PC-3 (cell line): ENCODE results near the gene RBBP5.

Source experiments
- EZH2 ChIP-seq: fragments of 300-600 bp; sonication (generic); IDR thresholded peaks from one replicate; pipeline ENCODE4 v1.6.1; 2017; ENCODE audit warnings: antibody characterized with exemption, mild to moderate bottlenecking, low read length; ENCODE audit not compliant: unreplicated experiment
- EZH2phosphoT487 ChIP-seq: fragments of 300-600 bp; sonication (generic); IDR thresholded peaks from 2 replicates; pipeline ENCODE4 v1.6.1; 2018; ENCODE audit warnings: mild to moderate bottlenecking, antibody characterized with exemption, low read length, borderline replicate concordance
- TF ChIP-seq, protein P1 (sequence below): fragments of 300-600 bp; sonication (generic); conservative IDR thresholded peaks from 2 replicates; pipeline ENCODE4 v1.5.1; 2017; ENCODE audit warnings: antibody characterized with exemption, low read depth, mild to moderate bottlenecking, low read length

DNA sequence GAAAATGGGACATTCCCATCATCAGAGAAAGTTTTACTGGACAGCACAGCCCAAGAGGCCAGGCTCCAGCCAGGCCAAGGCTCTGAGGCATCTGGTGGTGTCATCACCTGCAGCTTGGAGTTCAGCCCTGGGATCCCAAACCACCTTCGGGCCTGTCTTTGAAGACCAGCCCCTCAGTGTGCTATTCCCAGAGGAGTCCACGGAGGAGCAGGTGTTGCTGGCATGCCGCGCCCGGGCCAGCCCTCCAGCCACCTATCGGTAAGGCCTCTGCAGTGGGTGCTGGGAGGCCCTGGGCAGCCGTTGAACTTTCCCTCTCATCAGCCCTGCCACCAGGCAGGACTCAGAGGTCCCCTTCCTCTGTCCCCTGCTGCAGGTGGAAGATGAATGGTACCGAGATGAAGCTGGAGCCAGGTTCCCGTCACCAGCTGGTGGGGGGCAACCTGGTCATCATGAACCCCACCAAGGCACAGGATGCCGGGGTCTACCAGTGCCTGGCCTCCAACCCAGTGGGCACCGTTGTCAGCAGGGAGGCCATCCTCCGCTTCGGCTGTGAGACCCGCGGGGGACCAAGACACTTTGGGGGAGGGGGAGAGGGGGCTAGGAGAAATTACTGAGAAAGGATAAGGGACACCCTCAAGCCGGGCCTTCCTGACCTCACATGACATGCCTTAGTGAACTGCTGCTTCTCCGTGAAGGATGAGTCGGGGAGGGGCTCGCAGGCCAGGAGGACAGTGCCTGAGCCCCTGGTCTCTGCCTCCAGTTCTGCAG lies 63.8 kb downstream of the RBBP5 start:
- TF ChIP-seq, protein P1, sequence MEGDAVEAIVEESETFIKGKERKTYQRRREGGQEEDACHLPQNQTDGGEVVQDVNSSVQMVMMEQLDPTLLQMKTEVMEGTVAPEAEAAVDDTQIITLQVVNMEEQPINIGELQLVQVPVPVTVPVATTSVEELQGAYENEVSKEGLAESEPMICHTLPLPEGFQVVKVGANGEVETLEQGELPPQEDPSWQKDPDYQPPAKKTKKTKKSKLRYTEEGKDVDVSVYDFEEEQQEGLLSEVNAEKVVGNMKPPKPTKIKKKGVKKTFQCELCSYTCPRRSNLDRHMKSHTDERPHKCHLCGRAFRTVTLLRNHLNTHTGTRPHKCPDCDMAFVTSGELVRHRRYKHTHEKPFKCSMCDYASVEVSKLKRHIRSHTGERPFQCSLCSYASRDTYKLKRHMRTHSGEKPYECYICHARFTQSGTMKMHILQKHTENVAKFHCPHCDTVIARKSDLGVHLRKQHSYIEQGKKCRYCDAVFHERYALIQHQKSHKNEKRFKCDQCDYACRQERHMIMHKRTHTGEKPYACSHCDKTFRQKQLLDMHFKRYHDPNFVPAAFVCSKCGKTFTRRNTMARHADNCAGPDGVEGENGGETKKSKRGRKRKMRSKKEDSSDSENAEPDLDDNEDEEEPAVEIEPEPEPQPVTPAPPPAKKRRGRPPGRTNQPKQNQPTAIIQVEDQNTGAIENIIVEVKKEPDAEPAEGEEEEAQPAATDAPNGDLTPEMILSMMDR: no peak
- TF ChIP-seq EZH2 (no peak), EZH2phosphoT487 (no peak)
